DND-41 (cell line): ENCODE results near the gene PRELID3B.

Source experiments
- ATAC-seq: fragments of 200-7000 bp; cut with Tn5 transposase; 3 replicates; pipeline ENCODE4 v1.9.1; 2021; ENCODE audit warnings: low read depth; ENCODE audit not compliant: insufficient read depth
- DNase-seq: peaks from one replicate; pipeline ENCODE4 v3.0.0-alpha.2; 2020
- H2AFZ ChIP-seq: 2 replicates; pipeline ENCODE4 v1.6.0; 2012; ENCODE audit warnings: low read depth, low read length
- H3K27ac ChIP-seq: 2 replicates; pipeline ENCODE4 v1.5.1; 2012; ENCODE audit warnings: low read length, inconsistent platforms
- H3K27me3 ChIP-seq: fragments of 200-600 bp; sonication (generic); 2 replicates; pipeline ENCODE4 v1.6.0; 2012; ENCODE audit warnings: low read length, mild to moderate bottlenecking, inconsistent platforms; ENCODE audit not compliant: insufficient read depth, poor library complexity
- H3K36me3 ChIP-seq: 2 replicates; pipeline ENCODE4 v1.5.1; 2012; ENCODE audit warnings: low read length, inconsistent platforms; ENCODE audit not compliant: insufficient read depth
- H3K4me1 ChIP-seq: 2 replicates; pipeline ENCODE4 v1.5.1; 2012; ENCODE audit warnings: mild to moderate bottlenecking, low read length; ENCODE audit not compliant: insufficient read depth
- H3K4me2 ChIP-seq: 2 replicates; pipeline ENCODE4 v1.6.0; 2012; ENCODE audit warnings: mild to moderate bottlenecking, moderate library complexity, low read length, inconsistent platforms; ENCODE audit not compliant: insufficient read depth
- H3K4me3 ChIP-seq, 2 experiments: fragments of 200-600 bp in 1 of 2; shearing (Covaris generic) in 1 of 2; 2 replicates each; pipeline ENCODE4 v1.5.1; 2012 to 2016; ENCODE audit warnings: inconsistent platforms in 2 of 2, low read length in 2 of 2, mild to moderate bottlenecking in 2 of 2, low read depth in 1 of 2, moderate library complexity in 1 of 2
- H3K79me2 ChIP-seq: 2 replicates; pipeline ENCODE4 v1.6.0; 2012; ENCODE audit warnings: low read length, inconsistent platforms; ENCODE audit not compliant: insufficient read depth
- H3K9ac ChIP-seq: 2 replicates; pipeline ENCODE4 v1.6.0; 2012; ENCODE audit warnings: low read depth, mild to moderate bottlenecking, inconsistent platforms, low read length, moderate library complexity
- H3K9me3 ChIP-seq: 2 replicates; pipeline ENCODE4 v1.5.1; 2012; ENCODE audit warnings: low read length, moderate library complexity, mild to moderate bottlenecking, inconsistent platforms; ENCODE audit not compliant: insufficient read depth, severe bottlenecking
- H4K20me1 ChIP-seq: 2 replicates; pipeline ENCODE4 v1.6.0; 2012; ENCODE audit warnings: low read length; ENCODE audit not compliant: insufficient read depth
- CTCF ChIP-seq: IDR thresholded peaks from 2 replicates; pipeline ENCODE4 v1.5.1; 2012; ENCODE audit warnings: borderline replicate concordance, low read length, moderate library complexity, mild to moderate bottlenecking; ENCODE audit not compliant: poor library complexity, severe bottlenecking; ENCODE audit errors: extremely low read depth
- EZH2 ChIP-seq: IDR thresholded peaks from 3 replicates; pipeline ENCODE4 v1.6.1; 2012; ENCODE audit warnings: borderline replicate concordance, low read depth, mild to moderate bottlenecking, moderate library complexity, low read length, inconsistent platforms; ENCODE audit not compliant: severe bottlenecking

The PRELID3B gene

GRCh38 chr20:59051666-59052185 lies 9.1 kb upstream of the PRELID3B start:
- H3K4me1 ChIP-seq: no peaks in the 10 kb centered on the region
- ATAC-seq (no peak), DNase-seq (no peak)
- no peak overlapping the region for H3K9ac ChIP-seq
- H3K4me3 ChIP-seq: no peak overlapping the region
- no peaks in the 10 kb centered on the region for H3K9me3 ChIP-seq
- no peak overlapping the region for H2AFZ ChIP-seq
- H3K79me2 ChIP-seq: no peaks in the 10 kb centered on the region
- TF ChIP-seq EZH2 (no peak), CTCF (no peak)
- H3K27ac ChIP-seq: no peak overlapping the region
- H3K27me3 ChIP-seq: peaks cover 26% of the 10 kb centered on the region
- H4K20me1 ChIP-seq: no peaks in the 10 kb centered on the region
- no peak overlapping the region for H3K4me2 ChIP-seq
- no peaks in the 10 kb centered on the region for H3K36me3 ChIP-seq

- no peak for ATAC-seq
- no peak for TF ChIP-seq EZH2
- TF ChIP-seq CTCF: no peak
These were observed 7.9 kb upstream of the PRELID3B start for GRCh38 chr20:59050437-59050836.

GRCh38 chr20:59048681-59049030 lies 6.1 kb upstream of the PRELID3B start:
- H3K9me3 ChIP-seq: no peaks in the 10 kb centered on the region
- H3K79me2 ChIP-seq: no peaks in the 10 kb centered on the region
- peaks cover under 1% of the 10 kb centered on the region; the same call in 1 of the 2 replicates for H3K4me1 ChIP-seq
- TF ChIP-seq EZH2 (no peak), CTCF (no peak)
- H3K36me3 ChIP-seq: no peaks in the 10 kb centered on the region
- ATAC-seq (no peak), DNase-seq (no peak)
- H3K27ac ChIP-seq: no peak overlapping the region
- no peaks in the 10 kb centered on the region for H4K20me1 ChIP-seq
- no peak overlapping the region for H2AFZ ChIP-seq
- no peak overlapping the region for H3K4me2 ChIP-seq
- no peak overlapping the region for H3K9ac ChIP-seq
- no peak overlapping the region for H3K4me3 ChIP-seq
- peaks cover 25% of the 10 kb centered on the region for H3K27me3 ChIP-seq

More at GRCh38 chr20:59050437-59050836, 7.9 kb upstream of the PRELID3B start:
- H3K4me1 ChIP-seq: no peaks in the 10 kb centered on the region
- H3K9me3 ChIP-seq: no peaks in the 10 kb centered on the region
- no peak overlapping the region for H3K4me3 ChIP-seq
- no peaks in the 10 kb centered on the region for H4K20me1 ChIP-seq
- H3K36me3 ChIP-seq: no peaks in the 10 kb centered on the region
- no peak overlapping the region for H2AFZ ChIP-seq
- no peak for DNase-seq
- H3K4me2 ChIP-seq: no peak overlapping the region
- H3K9ac ChIP-seq: no peak overlapping the region
- no peak overlapping the region for H3K27ac ChIP-seq
- no peaks in the 10 kb centered on the region for H3K79me2 ChIP-seq
- H3K27me3 ChIP-seq: peaks cover 25% of the 10 kb centered on the region
